Lung (tissue), 12 donors: ENCODE data around the gene HS1BP3. TPM values are rescaled to one million over a fixed set of nuclear protein-coding genes. Genes with fewer than 3 reads are reported as not detected.

Experiments used
- ATAC-seq: fragments of 200-7000 bp; cut with Tn5 transposase; one replicate; pipeline ENCODE4 v1.9.1; 2020; ENCODE audit warnings: moderate number of reproducible peaks; ENCODE audit not compliant: insufficient read depth, low FRiP score
- DNase-seq, 3 donors: peaks; one replicate each; pipeline ENCODE4 v3.0.0-alpha.2; 2013 to 2017
- H3K27ac ChIP-seq, 2 donors: one replicate each; pipeline ENCODE4 v1.5.1; 2013; ENCODE audit warnings: mild to moderate bottlenecking in 2 of 2, moderate library complexity in 2 of 2, control low read depth in 1 of 2, inconsistent platforms in 1 of 2, low read depth in 1 of 2, low read length in 1 of 2
- H3K27me3 ChIP-seq, 3 donors: one replicate each; pipeline ENCODE4 v1.5.1; 2013; ENCODE audit warnings: low read length in 2 of 3; ENCODE audit not compliant: control insufficient read depth in 3 of 3, insufficient read depth in 3 of 3
- H3K36me3 ChIP-seq, 4 donors: one replicate each; pipeline ENCODE4 v1.5.1; 2013; ENCODE audit warnings: low read length in 4 of 4, mild to moderate bottlenecking in 1 of 4, moderate library complexity in 1 of 4; ENCODE audit not compliant: control insufficient read depth in 4 of 4, insufficient read depth in 4 of 4
- H3K4me1 ChIP-seq, 5 donors: one replicate each; pipeline ENCODE4 v1.5.1; 2013; ENCODE audit warnings: low read length in 5 of 5, mild to moderate bottlenecking in 2 of 5, moderate library complexity in 1 of 5; ENCODE audit not compliant: control insufficient read depth in 5 of 5, insufficient read depth in 5 of 5
- H3K4me3 ChIP-seq: one replicate; pipeline ENCODE4 v1.5.1; 2013; ENCODE audit warnings: mild to moderate bottlenecking, control low read depth, moderate library complexity
- H3K9ac ChIP-seq, 2 donors: one replicate each; pipeline ENCODE4 v1.5.1; 2013; ENCODE audit warnings: low read length in 2 of 2, control low read depth in 1 of 2; ENCODE audit not compliant: insufficient read depth in 1 of 2
- H3K9me3 ChIP-seq, 4 donors: one replicate each; pipeline ENCODE4 v1.5.1; 2013; ENCODE audit warnings: low read length in 3 of 4, mild to moderate bottlenecking in 1 of 4, moderate library complexity in 1 of 4; ENCODE audit not compliant: control insufficient read depth in 4 of 4, insufficient read depth in 3 of 4
- CTCF ChIP-seq: IDR thresholded peaks from 2 replicates; pipeline ENCODE4 v1.5.1; 2012; ENCODE audit warnings: mild to moderate bottlenecking; ENCODE audit errors: control extremely low read depth, extremely low read depth
- WGBS, 2 donors: extraction: QIAGEN DNeasy Blood & Tissue Kit; methylation state at CpG; one replicate each; pipeline ENCODE4 v1.1.7; 2013; 5-methylcytosine and 5-hydroxymethylcytosine counted together
- polyA plus RNA-seq, 2 donors: library from polyadenylated mRNA; stranded (reverse); fragments of 200-250 nt; gene quantifications; one replicate each; pipeline ENCODE4 v1.2.1, GENCODE V29; 2013
- total RNA-seq, 2 donors: library from RNA; depleted of rRNA in 1 of 2; stranded (reverse); fragments of >200 nt in 1 of 2; gene quantifications; one replicate each; pipeline ENCODE4 v1.2.1, GENCODE V29; 2014 to 2021
- donor health status: control.
- donor health status: control.
- donor health status: Bipolar disorder and iron deficiency.
- donor health status: healthy.
- donor health status: DM: yes; HTN: yes; CAD: no.

Gene HS1BP3
- total and polyA plus RNA-seq, 4 donors: 25.4 to 41.4 (median 33.4) TPM

- no peak for TF ChIP-seq CTCF
- Histone ChIP-seq H3K4me3 (no peak overlapping the region), H3K36me3 (peaks cover 0 to 3% (median under 1%) of the 10 kb centered on the region in 4 donors), H3K9ac (no peak overlapping the region), H3K27ac (no peak overlapping the region), H3K4me1 (peaks cover 0 to 15% (median 0%) of the 10 kb centered on the region in 5 donors), H3K9me3 (peaks cover 0 to 2% (median 0%) of the 10 kb centered on the region in 4 donors), H3K27me3 (peaks cover 0 to 51% (median 48%) of the 10 kb centered on the region in 3 donors)
- WGBS, 2 donors: 74 to 86% methylated on average over 11 of the region's 11 CpGs
- no peak for DNase-seq
- ATAC-seq: no peak
Measured at GRCh38 chr2:20674309-20674965, 23.5 kb upstream of the HS1BP3 start.

GRCh38 chr2:20673686-20674308 lies 22.9 kb upstream of the HS1BP3 start:
- TF ChIP-seq CTCF: no peak
- Histone ChIP-seq H3K27ac (no peak overlapping the region), H3K4me3 (no peak overlapping the region), H3K36me3 (no peaks in the 10 kb centered on the region), H3K27me3 (peaks cover 0 to 57% (median 54%) of the 10 kb centered on the region in 3 donors), H3K9me3 (peaks cover 0 to 2% (median 0%) of the 10 kb centered on the region in 4 donors), H3K4me1 (peaks cover 0 to 15% (median 0%) of the 10 kb centered on the region in 5 donors), H3K9ac (no peak overlapping the region)
- 77 to 83% methylated on average over 5 of the region's 5 CpGs for WGBS, 2 donors
- no peak for DNase-seq
- no peak for ATAC-seq

GRCh38 chr2:20672201-20672951 lies 21.5 kb upstream of the HS1BP3 start:
- ATAC-seq: no peak
- Histone ChIP-seq H3K27me3 (peaks cover 0 to 71% (median 68%) of the 10 kb centered on the region in 3 donors), H3K4me1 (peaks cover 0 to 15% (median 0%) of the 10 kb centered on the region in 5 donors), H3K27ac (no peak overlapping the region), H3K36me3 (no peaks in the 10 kb centered on the region), H3K4me3 (no peak overlapping the region), H3K9me3 (peaks cover 0 to 2% (median 0%) of the 10 kb centered on the region in 4 donors), H3K9ac (no peak overlapping the region)
- WGBS, 2 donors: 47% methylated on average over 18 of the region's 18 CpGs
- DNase-seq: no peak
- TF ChIP-seq CTCF: no peak
